SHP77 (cell line): Measurements from ENCODE around the gene AGMAT.

Experiments used
- DNase-seq, 2 experiments: peaks; one replicate each; lab custom pipeline; 2025; lab: John Stamatoyannopoulos, UW

Gene AGMAT

GRCh38 chr1:15584489-15585363, at the start of gene AGMAT:
Gene AGMAT, minus strand, starts transcription at chr1:15585051. Its CDS starts 84 bp downstream, at chr1:15584967.
- DNase-seq, result no peak

- no peak for DNase-seq
Observed at GRCh38 chr1:15633756-15634420, 49.0 kb upstream of the AGMAT start.

- no peak for DNase-seq
Observed at GRCh38 chr1:15628003-15628402, 43.2 kb upstream of the AGMAT start.

DNA sequence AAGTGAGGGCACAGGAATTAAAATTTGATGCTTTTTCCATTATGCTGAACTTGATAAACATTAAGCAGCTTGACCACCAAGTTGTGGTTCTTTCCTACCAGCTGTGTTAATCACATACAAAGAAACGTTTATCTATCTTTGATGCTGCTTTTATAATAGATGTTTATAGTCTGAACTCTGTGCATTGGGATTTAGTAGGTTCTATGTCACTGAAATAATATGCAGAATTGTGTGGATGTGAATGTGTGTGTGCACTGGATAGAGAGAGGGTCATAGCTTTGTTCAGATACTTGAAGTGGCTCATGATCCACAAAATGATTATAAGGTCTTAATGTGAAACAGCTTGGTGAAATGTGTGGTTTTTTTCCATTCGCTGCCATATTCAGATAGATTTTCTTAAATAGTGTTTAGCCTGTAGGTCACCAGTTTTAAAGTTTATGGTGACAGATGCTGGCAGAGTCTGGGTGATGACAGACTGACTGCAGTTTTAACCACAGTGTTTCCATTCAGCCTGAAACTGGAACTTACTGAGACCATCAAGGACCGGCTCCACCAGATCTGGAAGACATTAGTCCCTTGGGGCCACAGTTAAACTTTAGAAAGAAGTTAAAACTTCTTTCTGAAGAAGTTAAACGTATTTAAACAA, 42.6 kb upstream of the AGMAT start:
- DNase-seq, result no peak

DNA sequence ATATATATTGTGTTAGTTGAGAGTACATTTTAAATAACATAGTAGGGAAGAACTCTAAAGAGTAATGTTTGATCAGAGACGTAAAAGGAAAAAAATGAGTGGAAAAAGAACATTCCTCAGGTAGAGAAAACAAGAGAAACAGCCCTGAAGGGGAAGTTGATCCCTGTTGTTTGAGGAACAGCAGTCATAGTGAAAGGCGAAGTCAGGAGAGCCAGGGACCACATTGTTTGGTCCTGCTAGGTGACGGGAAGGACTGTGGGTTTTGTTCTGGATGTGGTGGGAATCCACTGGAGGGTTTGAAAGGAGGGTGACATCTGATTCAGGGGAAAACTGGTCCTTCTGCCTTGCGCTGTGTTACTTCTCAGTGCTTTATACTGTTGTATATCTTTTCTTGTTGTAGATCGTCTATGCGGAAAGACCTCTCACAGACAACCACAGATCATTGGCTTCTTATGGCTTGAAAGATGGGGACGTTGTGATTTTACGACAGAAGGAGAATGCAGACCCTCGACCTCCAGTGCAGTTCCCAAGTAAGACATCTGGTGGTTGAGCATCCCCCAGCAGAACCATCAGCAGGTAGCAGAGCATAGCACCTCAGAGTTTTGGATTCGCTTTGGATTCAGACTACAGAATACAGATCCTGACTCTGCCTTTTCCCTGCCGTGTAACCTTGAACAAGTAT, 41.6 kb upstream of the AGMAT start:
- DNase-seq, result no peak

GRCh38 chr1:15625056-15625917, 40.4 kb upstream of the AGMAT start:
- DNase-seq, result no peak

GRCh38 chr1:15624133-15624714, 39.4 kb upstream of the AGMAT start:
- DNase-seq, result no peak

DNA sequence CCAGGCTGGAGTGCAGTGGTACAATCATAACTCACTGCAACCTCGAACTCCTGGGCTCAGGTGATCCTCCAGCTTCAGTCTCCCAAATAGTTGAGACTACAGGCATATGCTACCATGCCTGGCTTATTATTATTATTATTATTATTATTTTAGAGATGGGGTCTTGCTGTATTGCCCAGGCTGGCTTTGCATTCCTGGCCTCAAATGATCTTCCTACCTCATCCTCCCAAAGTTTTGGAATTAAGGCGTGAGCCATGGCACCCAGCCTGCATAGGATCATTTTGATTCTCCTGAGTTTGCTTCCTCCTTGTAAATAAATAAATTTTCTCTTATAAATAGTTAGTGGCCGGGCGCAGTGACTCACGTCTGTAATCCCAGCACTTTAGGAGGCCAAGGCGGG, 38.6 kb upstream of the AGMAT start:
- DNase-seq, result no peak

GRCh38 chr1:15622712-15623373, 38.0 kb upstream of the AGMAT start:
- no peak for DNase-seq

DNA sequence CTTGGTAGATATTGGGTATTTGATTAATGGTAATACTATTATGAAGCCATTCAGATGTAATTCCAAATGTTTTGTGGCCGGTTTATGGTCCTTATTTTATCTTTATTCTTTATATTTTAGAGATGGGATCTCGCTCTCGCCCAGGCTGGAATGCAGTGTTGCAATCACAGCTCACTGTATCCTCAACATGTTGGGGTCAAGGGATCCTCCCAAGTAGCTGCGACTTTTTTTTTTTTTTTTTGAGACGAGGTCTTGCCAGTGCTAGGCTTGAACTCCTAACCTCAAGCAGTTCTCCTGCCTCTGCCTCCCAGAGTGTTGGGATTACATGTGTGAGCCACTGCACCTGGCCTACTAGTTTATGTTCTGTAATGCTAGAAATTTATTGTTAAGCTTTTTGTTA, 37.1 kb upstream of the AGMAT start:
- DNase-seq, result no peak

DNA sequence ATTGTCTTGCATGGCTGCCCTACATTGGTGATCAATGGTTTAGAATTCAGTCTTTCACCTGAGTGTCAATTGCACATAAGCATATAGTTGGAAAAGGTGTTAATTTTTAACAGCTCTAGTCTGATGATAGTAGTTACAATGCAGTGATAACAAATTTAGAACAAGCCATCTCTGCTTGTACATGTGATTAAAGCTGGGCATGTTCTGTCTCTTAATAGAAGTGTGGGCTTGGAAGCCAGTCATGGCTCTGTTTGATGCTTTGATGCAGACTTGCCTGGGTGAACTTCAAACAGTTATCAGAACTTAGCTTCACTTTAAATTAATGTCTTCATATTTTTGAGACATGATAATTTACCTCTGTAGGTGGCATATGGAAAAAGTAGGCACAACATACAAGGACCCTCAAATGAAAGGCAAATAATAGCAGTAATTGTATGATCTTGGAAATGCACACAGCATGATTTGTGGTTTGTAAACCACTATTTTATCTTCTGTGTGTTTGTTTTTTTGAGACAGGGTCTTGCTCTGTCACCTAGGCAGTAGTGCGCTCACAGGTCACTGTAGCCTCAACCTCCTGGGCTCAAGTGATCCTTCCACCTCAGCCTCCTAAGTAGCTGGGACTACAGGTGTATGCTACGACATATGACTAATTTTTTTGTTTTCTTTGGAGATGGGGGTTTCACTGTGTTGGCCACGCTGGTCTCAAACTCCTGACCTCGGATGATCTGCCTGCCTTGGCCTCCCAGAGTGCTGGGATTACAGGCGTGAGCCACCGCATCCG, 36.2 kb upstream of the AGMAT start:
- no peak for DNase-seq

GRCh38 chr1:15620155-15620545, 35.3 kb upstream of the AGMAT start:
- DNase-seq, result no peak

DNA sequence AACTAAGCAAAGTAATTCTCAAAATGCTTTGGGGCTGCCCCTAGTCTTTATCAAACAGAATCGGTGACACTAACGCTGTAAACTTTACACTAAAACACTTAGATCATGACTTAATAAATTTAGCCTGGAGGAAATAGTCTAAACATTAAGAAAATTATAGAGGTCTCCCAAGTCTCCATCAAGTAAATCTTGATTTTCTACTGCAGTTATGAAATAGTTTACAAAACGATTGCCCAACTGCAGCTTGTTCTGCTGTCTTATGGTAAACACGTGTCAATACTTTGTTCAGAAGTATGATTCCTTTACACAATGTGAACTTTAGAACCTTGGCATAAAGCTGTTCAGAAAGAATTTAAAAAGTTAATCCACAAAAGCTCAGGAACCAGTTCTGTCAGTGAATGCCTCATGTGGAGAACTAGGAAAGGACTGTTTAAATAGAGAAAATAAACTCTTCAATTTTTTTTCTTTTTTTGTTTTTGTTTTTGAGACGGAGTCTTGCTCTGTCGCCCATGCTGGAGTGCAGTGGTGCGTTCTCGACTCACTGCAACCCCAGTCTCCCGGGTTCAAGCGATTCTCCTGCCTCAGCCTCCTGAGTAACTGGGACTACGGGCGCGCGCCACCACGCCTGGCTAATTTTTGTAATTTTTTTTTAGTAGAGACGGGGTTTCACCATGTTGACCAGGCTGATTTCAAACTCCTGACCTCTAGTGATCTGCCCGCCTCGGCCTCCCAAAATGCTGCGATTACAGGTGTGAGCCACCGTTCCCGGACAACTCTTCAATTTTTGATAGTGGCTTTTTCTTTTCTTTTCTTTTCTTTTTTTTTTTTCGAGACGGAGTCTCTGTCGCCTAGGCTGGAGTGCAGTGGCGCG, 34.0 kb upstream of the AGMAT start:
- no peak for DNase-seq

DNA sequence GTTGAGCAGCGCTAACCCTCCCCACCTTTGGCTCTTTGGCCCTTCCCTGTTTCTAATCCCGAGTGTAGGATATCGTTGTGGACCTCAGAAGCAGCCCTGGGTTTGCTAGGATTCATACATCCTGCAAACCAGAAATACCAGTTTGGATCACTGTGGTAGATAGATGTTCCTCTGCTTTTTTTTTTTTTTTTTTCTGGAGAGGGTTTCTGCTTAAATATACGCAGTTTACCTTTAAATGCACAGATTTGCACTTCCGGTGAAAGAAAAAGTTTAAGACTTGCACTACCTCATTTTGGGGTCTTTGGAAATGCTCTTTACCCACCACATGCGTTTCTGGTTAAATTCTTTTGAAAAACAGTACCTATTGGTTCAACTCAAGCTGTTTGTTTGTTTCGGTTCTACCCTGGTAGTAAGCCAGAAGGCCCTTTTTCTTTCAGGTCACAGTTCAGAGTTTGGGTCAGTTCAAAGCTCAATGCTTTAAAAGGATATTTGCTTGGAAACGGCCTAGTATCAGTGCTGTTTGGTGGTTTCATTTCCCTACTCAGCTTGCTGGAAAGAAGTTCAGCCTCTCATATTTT, 33.3 kb upstream of the AGMAT start:
- DNase-seq, result no peak

DNA sequence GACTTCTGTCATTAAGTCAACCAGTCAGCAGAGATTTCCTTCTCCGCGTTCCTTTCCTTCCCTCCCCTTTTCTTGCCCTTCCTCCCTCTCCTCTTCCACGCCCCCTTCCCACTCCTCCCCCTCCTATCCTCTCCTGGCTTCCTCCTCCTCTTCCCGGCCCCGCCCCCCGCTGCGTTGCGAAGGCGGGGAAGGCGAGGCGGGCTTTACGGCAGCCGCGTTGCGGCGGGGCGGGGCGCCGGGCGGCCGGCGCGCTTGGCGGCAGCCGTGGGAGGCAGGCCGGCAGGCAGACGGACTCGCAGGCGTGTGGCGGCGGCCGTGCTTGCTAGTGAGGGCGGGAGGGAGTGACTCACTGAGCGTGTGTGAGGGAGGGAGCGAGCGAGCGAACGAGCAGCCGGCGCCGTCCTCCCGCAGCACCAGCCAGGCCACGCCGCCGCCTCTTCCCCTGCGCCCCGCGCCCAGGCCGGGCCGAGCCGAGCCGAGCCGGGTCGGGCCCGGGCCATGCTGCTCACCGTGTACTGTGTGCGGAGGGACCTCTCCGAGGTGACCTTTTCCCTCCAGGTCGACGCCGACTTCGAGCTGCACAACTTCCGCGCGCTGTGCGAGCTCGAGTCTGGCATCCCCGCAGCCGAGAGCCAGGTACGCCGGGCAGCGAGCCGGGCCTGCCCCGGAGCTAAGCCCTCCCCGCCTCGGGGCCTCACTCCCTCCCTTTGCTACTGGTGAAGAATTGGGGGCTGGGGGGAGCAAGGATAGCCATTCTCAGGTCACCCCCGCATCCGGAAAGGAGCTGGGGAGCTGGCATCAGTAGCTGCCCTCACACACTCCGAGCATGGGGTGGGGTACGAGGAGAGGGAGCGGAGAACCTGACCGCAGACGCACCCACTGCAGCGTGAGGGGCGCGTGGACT, 32.6 kb upstream of the AGMAT start, which contains the start of gene DDI2:
DDI2 (plus strand) TSS at position 286 of the 904 bp plus-strand sequence; CDS start at position 499, 213 bp downstream.
- DNase-seq, result peak; percentile 90 to 95

GRCh38 chr1:15616373-15617172, 31.7 kb upstream of the AGMAT start:
- no peak for DNase-seq
